Frontal cortex (tissue), 1 donor: ENCODE measurements around the gene LATS1. TPM values are rescaled to one million over a fixed set of nuclear protein-coding genes. Genes with fewer than 3 reads are reported as not detected.

Experiments
- small RNA-seq: library from RNA; depleted of rRNA; stranded (forward); fragments of <200 nt; gene quantifications from one replicate; pipeline ENCODE3, GENCODE V24; 2014
- total RNA-seq: library from RNA; depleted of rRNA; stranded (reverse); fragments of >200 nt; gene quantifications from one replicate; pipeline ENCODE4 v1.2.3, GENCODE V29; 2014

The LATS1 gene
- total RNA-seq, 1 donor from 2014 or later, result 22.8 TPM

Small RNA genes lying within 50 kb of the gene (small RNA-seq; reads per million reads assigned to genes)
- gene RF00019, result not detected

Other genes starting within 250 kb of the LATS1 start
- gene ZC3H12D, start 233.1 kb downstream of the LATS1 start, total RNA-seq, result 0.41 TPM
- 35.1 TPM for gene PPIL4, start 172.1 kb downstream of the LATS1 start, total RNA-seq
- 31.0 TPM for gene GINM1, start 151.7 kb downstream of the LATS1 start, total RNA-seq
- 23.6 TPM for gene KATNA1, start 69.4 kb downstream of the LATS1 start, total RNA-seq
- gene NUP43, start 28.4 kb upstream of the LATS1 start, total RNA-seq, result 24.9 TPM
- gene PCMT1, start 31.6 kb upstream of the LATS1 start, total RNA-seq, result 152 TPM
- 30.6 TPM for gene LRP11, start 146.3 kb upstream of the LATS1 start, total RNA-seq
- not detected for gene RAET1E, start 180.0 kb upstream of the LATS1 start, total RNA-seq
- not detected for gene RAET1G, start 205.0 kb upstream of the LATS1 start, total RNA-seq
- 5.3 TPM for gene ULBP2, start 223.9 kb upstream of the LATS1 start, total RNA-seq
- gene ULBP1, start 245.8 kb upstream of the LATS1 start, total RNA-seq, result 1.6 TPM